Activated naive CD8-positive, alpha-beta T cell treated with anti-CD3 and anti-CD28 coated beads, Interleukin-2, amount 10 ng/mL, durations not matched to agents 7 days and 5 days (primary cell): ENCODE measurements around the gene OPN3. TPM values are rescaled to one million over a fixed set of nuclear protein-coding genes. Genes with fewer than 3 reads are reported as not detected.
"Not testable (repeated sequence)": the region's sequence is repeated elsewhere in the genome, so short reads cannot be mapped to it uniquely, and the experiment has no call there.

ENCODE experiments used
- ATAC-seq: fragments of 150-1000 bp; cut with Tn5 transposase; one replicate; pipeline ENCODE4 v1.10.0; 2021; ENCODE audit warnings: low read depth, moderate library complexity
- POLR2A ChIA-PET: fragments of 350-600 bp; sonication (Branson Sonifier 250); formaldehyde crosslinking; loops from one replicate; lab custom pipeline; 2021; ENCODE audit warnings: antibody characterized with exemption; lab: Charles Lee
- DNase-seq: peaks from one replicate; pipeline ENCODE4 v3.0.0; 2021
- H3K27ac Mint-ChIP-seq: one replicate; pipeline ENCODE4 v1.8.0; 2022; ENCODE audit warnings: mild to moderate bottlenecking, mixed read lengths
- H3K27me3 Mint-ChIP-seq: one replicate; pipeline ENCODE4 v1.8.0; 2022; ENCODE audit warnings: mild to moderate bottlenecking, moderate library complexity, mixed read lengths
- H3K36me3 Mint-ChIP-seq: one replicate; pipeline ENCODE4 v1.8.0; 2021; ENCODE audit warnings: mild to moderate bottlenecking, mixed read lengths
- H3K4me1 Mint-ChIP-seq: one replicate; pipeline ENCODE4 v1.8.0; 2021; ENCODE audit warnings: mixed read lengths
- H3K4me3 Mint-ChIP-seq: one replicate; pipeline ENCODE4 v1.8.0; 2022; ENCODE audit warnings: mild to moderate bottlenecking, moderate library complexity, mixed read lengths
- H3K9me3 Mint-ChIP-seq: one replicate; pipeline ENCODE4 v1.8.0; 2021; ENCODE audit warnings: mixed read lengths
- total RNA-seq, 2 experiments: library from RNA; stranded (reverse); gene quantifications; one replicate each; pipeline ENCODE4 v1.2.3, GENCODE V29; 2021

OPN3 gene
- total RNA-seq, 2 experiments from 2014 or later = 12.1 to 12.8 TPM

DNA sequence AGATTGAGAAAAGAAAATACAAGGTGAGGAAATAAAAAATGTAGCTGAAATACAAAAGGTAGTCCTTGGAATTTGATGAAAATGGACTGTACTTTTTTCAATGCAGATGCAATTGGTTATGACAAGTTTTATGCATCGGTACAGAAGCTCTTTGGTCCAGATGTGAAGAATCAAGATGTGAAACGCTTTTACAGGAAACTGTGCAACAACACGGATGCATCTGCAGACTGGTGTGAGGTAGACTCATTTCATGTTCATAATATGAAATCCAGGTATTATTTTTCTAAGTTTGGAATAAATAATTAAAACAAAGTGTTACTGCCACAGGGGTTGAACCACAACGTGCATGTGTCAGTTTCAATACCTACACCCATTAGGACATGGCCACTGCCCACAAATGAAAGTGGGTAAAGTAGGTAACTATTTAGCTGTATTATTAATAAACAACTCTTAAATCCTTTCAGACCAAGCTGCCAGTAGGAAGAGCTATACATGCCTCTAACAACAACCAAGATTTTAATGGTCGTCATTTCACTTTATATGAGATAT, 20.3 kb upstream of the OPN3 start:
- POLR2A ChIA-PET = no interaction called here
- no peak overlapping the region for H3K27ac Mint-ChIP-seq
- DNase-seq (no peak), ATAC-seq (no peak)
- H3K4me1 Mint-ChIP-seq = no peaks in the 10 kb centered on the region
- no peaks in the 10 kb centered on the region for H3K36me3 Mint-ChIP-seq
- peaks cover 2% of the 10 kb centered on the region for H3K9me3 Mint-ChIP-seq
- no peaks in the 10 kb centered on the region for H3K27me3 Mint-ChIP-seq
- no peak overlapping the region for H3K4me3 Mint-ChIP-seq

DNA sequence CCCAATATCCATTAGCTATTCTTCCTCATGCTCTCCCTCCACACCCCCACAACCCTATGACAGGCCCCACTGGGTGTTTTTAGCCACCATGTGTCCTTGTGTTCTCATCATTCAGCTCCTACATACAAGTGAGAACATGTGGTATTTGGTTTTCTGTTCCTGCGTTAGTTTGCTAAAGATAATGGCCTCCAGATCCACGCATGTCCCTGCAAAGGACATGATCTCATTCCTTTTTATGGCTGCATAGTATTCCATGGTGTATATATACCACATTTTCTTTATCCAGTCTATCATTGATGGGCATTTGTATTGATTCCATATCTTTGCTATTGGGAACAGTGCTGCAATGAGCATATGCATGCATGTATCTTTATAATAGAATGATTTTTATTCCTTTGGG, 18.8 kb upstream of the OPN3 start:
- H3K9me3 Mint-ChIP-seq, DNase-seq: not testable (repeated sequence)

DNA sequence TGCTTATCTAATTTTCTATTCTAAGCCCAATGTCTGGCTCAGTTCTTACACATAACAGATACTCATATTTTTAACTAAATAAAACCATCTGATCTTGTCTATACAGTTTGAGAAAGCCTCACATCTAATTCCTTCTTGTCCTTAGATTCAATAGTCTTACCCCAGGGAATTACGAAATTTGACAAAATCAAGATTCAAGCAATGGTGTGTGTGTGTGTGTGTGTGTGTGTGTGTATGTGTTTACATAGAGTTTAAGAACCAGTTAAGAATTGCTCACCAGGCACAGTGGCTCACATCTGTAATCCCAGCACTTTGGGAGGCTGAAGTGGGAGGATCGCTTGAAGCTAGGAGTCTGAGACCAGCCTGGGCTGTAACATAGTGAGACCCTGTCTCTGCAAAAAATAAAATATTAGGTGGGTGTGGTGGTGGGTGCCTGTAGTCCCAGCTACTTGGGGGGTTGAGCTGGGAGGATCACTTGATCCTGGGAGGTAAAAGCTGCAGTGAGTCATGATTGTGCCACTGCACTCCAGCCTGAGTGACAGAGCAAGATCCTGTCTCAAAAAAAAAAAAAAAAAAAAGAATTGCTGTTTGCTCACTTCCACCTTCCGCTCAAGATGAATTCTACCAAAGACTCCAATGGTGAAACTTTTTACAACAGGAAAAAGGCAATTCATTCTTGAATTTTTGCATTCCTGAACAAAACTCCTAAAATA, 18.1 kb upstream of the OPN3 start:
- DNase-seq (no peak), ATAC-seq (no peak)
- H3K36me3 Mint-ChIP-seq = no peaks in the 10 kb centered on the region
- POLR2A ChIA-PET = no interaction called here
- no peaks in the 10 kb centered on the region for H3K27me3 Mint-ChIP-seq
- H3K4me1 Mint-ChIP-seq = no peaks in the 10 kb centered on the region
- H3K9me3 Mint-ChIP-seq = peaks cover 2% of the 10 kb centered on the region
- H3K4me3 Mint-ChIP-seq = no peak overlapping the region
- no peak overlapping the region for H3K27ac Mint-ChIP-seq

More for the DNA sequence above, 18.8 kb upstream of the OPN3 start:
- H3K27me3 Mint-ChIP-seq, H3K4me1 Mint-ChIP-seq, H3K36me3 Mint-ChIP-seq, H3K27ac Mint-ChIP-seq, ATAC-seq, H3K4me3 Mint-ChIP-seq, POLR2A ChIA-PET: not testable (repeated sequence)

- no peaks in the 10 kb centered on the region for H3K27me3 Mint-ChIP-seq
- no peaks in the 10 kb centered on the region for H3K36me3 Mint-ChIP-seq
- ATAC-seq (no peak), DNase-seq (no peak)
- H3K9me3 Mint-ChIP-seq = peaks cover 2% of the 10 kb centered on the region
- POLR2A ChIA-PET = no interaction called here
- H3K27ac Mint-ChIP-seq = no peak overlapping the region
- no peak overlapping the region for H3K4me3 Mint-ChIP-seq
- H3K4me1 Mint-ChIP-seq = no peaks in the 10 kb centered on the region
These were observed 14.5 kb upstream of the OPN3 start for GRCh38 chr1:241654641-241655040.

DNA sequence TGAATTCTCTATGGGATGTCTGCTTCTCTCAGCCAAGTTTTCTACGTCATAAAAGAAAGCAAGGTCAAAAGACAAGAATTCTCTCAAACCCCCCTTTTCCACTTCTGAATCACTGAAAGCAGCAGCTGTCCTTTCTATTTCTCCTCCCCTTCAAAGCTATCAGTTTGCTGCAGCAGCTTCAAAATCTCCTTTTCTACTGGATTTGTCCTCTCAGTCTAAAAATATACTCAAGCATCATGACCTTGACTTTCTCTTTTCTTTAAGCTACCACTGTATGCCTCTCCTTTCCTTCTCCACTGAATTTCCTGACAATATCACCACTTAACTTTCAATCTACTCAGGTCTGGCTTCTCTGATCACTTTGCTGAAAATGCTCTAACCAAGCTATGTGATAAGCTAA, 13.8 kb upstream of the OPN3 start:
- no peak for ATAC-seq
- POLR2A ChIA-PET = no interaction called here
- H3K27ac Mint-ChIP-seq = no peak overlapping the region
- H3K9me3 Mint-ChIP-seq = peaks cover 2% of the 10 kb centered on the region
- no peak for DNase-seq
- H3K4me3 Mint-ChIP-seq = no peak overlapping the region
- no peaks in the 10 kb centered on the region for H3K4me1 Mint-ChIP-seq
- no peaks in the 10 kb centered on the region for H3K27me3 Mint-ChIP-seq
- H3K36me3 Mint-ChIP-seq = no peaks in the 10 kb centered on the region

GRCh38 chr1:241652012-241652411, 11.8 kb upstream of the OPN3 start, which contains the start of gene WDR64:
Gene WDR64 (plus strand): TSS chr1:241652281. CDS start chr1:241652485, 204 bp downstream.
- no peak within 1 kb of the TSS for H3K4me3 Mint-ChIP-seq
- POLR2A ChIA-PET = no interaction called here
- DNase-seq = no peak
- H3K36me3 Mint-ChIP-seq = no peaks in the 10 kb centered on the region
- H3K27me3 Mint-ChIP-seq = no peaks in the 10 kb centered on the region
- H3K9me3 Mint-ChIP-seq = peaks cover 2% of the 10 kb centered on the region
- no peaks in the 10 kb centered on the region for H3K4me1 Mint-ChIP-seq
- H3K27ac Mint-ChIP-seq = no peak within 1 kb of the TSS
- no peak for ATAC-seq

DNA sequence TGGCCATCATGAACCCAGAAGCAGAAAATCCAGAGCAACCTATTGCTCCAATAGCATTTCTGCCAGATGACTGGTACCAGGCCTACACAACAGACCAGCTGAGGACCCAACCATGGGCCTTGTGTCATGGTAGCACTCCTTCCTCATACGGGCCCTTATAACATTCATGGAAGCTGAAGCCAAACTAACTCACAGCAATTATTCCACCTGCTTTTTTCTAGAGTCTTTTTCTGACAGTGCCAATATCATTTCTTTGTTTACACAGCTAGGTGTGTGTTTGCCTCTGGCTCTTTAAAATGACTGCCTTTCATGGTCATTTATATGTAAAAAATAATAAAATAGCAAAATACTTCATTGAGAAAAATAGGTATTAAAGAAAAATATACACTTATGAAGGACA, 8.0 kb upstream of the OPN3 start:
- no peak overlapping the region for H3K27ac Mint-ChIP-seq
- ATAC-seq (no peak), DNase-seq (no peak)
- no peaks in the 10 kb centered on the region for H3K27me3 Mint-ChIP-seq
- H3K36me3 Mint-ChIP-seq = no peaks in the 10 kb centered on the region
- H3K4me3 Mint-ChIP-seq = no peak overlapping the region
- peaks cover 2% of the 10 kb centered on the region for H3K4me1 Mint-ChIP-seq
- POLR2A ChIA-PET = no interaction called here
- H3K9me3 Mint-ChIP-seq = peaks cover 2% of the 10 kb centered on the region

- no peak for ATAC-seq
- Mint-ChIP-seq H3K9me3 (peaks cover 2% of the 10 kb centered on the region), H3K4me1 (peaks cover 2% of the 10 kb centered on the region), H3K27ac (no peak overlapping the region), H3K27me3 (no peaks in the 10 kb centered on the region), H3K4me3 (no peak overlapping the region), H3K36me3 (no peaks in the 10 kb centered on the region)
- POLR2A ChIA-PET = no interaction called here
- DNase-seq = no peak
These were observed 7.5 kb upstream of the OPN3 start for GRCh38 chr1:241647658-241648057.

GRCh38 chr1:241646201-241646600, 6.0 kb upstream of the OPN3 start:
- DNase-seq (no peak), ATAC-seq (no peak)
- no peak overlapping the region for H3K27ac Mint-ChIP-seq
- no peaks in the 10 kb centered on the region for H3K36me3 Mint-ChIP-seq
- H3K4me1 Mint-ChIP-seq = peaks cover 2% of the 10 kb centered on the region
- POLR2A ChIA-PET = no interaction called here
- no peaks in the 10 kb centered on the region for H3K27me3 Mint-ChIP-seq
- H3K9me3 Mint-ChIP-seq = peaks cover 7% of the 10 kb centered on the region
- H3K4me3 Mint-ChIP-seq = no peak overlapping the region

DNA sequence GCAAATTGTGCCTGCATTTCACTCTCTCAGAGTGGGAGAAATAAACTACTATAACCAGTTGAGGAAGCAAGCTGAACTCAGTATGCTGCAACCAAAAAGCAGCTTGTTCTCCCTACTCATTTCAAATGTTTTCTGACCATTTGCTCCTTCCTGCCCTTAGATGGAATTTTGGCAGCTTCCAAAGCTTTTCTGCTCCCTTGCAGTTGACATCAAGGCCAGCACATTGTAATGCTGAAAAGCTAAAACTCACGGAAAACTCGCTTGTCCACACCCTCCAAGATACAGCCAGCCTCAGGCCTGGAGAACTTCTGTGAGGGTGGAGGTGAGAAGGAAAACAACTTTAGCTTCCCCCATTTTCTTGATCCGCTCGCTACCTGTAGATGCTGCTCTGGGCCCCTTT, 5.0 kb upstream of the OPN3 start:
- no peaks in the 10 kb centered on the region for H3K27me3 Mint-ChIP-seq
- POLR2A ChIA-PET = no interaction called here
- no peak overlapping the region for H3K27ac Mint-ChIP-seq
- no peaks in the 10 kb centered on the region for H3K36me3 Mint-ChIP-seq
- ATAC-seq = no peak
- no peak for DNase-seq
- H3K9me3 Mint-ChIP-seq = peaks cover 7% of the 10 kb centered on the region
- no peak overlapping the region for H3K4me3 Mint-ChIP-seq
- peaks cover 6% of the 10 kb centered on the region for H3K4me1 Mint-ChIP-seq

DNA sequence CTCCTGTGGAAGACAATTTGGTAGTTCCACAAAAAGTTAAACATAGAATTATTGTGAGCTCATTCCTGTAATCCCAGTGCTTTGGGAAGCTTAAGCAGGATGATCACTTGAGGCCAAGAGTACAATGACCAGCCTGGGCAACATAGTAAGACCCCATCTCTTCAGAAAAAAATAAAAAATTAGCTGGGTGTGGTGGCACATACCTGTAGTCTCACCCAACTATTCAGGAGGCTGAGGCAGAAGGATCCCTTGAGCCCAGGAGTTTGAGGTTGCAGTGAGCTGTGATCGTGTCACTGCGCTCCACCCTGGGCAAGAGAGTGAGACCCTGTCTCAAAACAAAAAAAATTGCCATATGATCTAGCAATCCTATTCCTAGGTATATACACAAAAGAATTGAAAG, 4.1 kb upstream of the OPN3 start:
- Mint-ChIP-seq H3K27me3 (no peaks in the 10 kb centered on the region), H3K4me1 (peaks cover 6% of the 10 kb centered on the region), H3K36me3 (no peaks in the 10 kb centered on the region), H3K27ac (no peak overlapping the region), H3K4me3 (no peak overlapping the region), H3K9me3 (peaks cover 5% of the 10 kb centered on the region)
- ATAC-seq = no peak
- POLR2A ChIA-PET = no interaction called here
- no peak for DNase-seq

DNA sequence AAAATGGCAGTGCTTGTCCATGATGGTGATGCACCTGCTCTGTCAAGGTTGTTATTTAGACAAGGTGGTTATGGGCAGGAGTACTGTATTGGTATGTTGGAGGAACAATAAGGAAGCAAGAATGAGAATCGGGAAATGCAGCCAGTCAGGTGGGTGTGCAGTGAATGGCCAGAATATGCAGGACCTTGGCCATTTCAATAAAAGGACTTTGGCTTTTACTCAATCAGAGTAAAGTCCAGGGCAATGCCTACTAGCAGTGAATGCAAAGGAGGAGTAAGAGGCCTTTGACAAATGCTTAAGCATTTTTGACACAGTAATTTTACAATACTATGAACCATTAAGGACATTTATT, 2.4 kb upstream of the OPN3 start:
- POLR2A ChIA-PET = no interaction called here
- H3K27ac Mint-ChIP-seq = no peak overlapping the region
- peaks cover 19% of the 10 kb centered on the region for H3K4me1 Mint-ChIP-seq
- no peaks in the 10 kb centered on the region for H3K27me3 Mint-ChIP-seq
- no peaks in the 10 kb centered on the region for H3K36me3 Mint-ChIP-seq
- ATAC-seq (no peak), DNase-seq (no peak)
- H3K4me3 Mint-ChIP-seq = no peak overlapping the region
- H3K9me3 Mint-ChIP-seq = peaks cover 5% of the 10 kb centered on the region

DNA sequence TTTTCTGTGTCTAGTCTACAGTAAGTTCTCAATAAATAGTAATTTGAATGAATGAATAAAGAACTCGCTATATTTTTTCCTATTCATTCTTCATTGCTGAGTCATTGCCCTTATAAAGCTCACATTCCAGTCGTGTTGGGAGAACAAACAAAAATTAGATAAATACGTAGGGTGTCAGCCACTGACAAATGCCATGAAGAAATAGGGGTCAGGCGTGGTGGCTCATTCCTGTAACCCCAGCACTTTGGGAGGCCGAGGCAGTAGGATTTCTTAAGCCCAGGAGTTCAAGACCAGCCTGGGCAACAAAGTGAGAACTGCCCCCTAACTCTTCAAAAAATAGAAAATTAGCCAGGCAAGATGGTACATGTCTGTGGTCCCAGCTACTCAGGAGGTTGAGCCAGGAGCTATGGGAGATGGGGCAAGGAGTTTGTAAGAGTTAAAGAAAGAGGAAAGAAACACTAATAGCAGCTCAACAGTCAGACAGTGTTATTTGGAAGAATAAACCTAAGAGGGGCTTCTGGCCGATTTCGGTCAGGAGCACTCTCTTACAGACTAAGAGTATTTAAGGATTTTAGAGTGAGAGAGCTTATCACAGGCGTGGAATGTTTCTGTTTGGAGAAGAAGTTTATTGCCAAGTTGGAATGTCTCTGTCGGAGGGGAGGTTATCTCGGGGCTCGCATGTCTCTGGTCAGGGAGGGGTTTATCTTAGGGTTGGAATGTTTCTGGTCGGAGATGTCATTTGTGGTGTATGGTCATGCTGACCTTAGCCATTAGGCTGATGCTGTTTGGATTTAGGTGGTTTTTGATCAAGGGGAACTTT, 1.8 kb upstream of the OPN3 start:
- Mint-ChIP-seq H3K36me3 (peaks cover 2% of the 10 kb centered on the region), H3K27me3 (no peaks in the 10 kb centered on the region), H3K27ac (no peak overlapping the region), H3K4me1 (peaks cover 23% of the 10 kb centered on the region), H3K4me3 (no peak overlapping the region), H3K9me3 (peaks cover 5% of the 10 kb centered on the region)
- DNase-seq (no peak), ATAC-seq (no peak)
- POLR2A ChIA-PET = interaction anchor here (2.5 kb wide), 1 partner anchor 35 kb away, joined by 21 read pairs; no protein-coding TSS in a partner anchor
